ENCODE measurements around the gene LSAMP. TPM values are rescaled to one million over a fixed set of nuclear protein-coding genes. Genes with fewer than 3 reads are reported as not detected.

Gene LSAMP
- polyA plus RNA-seq, 4 donors = 12.7 to 16.7 (median 14.2) TPM

DNA sequence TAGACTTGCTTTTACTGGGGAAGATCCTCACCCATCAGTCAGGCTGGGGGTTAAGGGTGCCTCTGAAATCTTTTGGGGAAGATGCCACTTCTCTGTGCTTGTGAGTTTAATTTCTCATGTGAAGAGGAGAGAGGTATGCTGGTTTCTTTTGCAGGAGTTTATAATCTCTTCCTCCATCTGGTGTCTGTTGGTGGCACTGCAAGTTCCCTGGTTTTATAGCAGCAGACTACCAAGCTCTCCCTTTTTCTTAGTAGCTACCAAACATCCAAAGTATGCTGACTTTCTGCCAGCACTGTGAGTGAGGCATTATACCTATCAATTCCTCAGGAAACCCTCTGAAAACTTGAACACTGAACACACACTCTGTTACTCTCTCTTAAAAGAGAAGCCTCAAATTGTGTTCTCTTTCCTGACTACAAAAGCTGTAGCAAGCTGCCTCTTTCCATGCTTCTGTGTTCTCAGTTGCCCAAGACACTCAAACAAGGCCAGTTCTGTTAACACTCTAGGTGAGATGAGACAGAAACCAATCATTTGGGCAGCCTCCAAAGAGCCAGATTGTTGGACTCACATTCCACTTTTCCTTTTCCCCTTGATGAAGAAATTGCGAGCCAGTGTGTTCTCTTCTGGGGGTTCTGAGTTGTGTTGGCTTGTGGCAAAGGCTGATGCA, 522.5 kb downstream of the LSAMP start:
- no peak for DNase-seq (ENCODE audit: low read depth in 4 of 4, low spot score in 3 of 4)

DNA sequence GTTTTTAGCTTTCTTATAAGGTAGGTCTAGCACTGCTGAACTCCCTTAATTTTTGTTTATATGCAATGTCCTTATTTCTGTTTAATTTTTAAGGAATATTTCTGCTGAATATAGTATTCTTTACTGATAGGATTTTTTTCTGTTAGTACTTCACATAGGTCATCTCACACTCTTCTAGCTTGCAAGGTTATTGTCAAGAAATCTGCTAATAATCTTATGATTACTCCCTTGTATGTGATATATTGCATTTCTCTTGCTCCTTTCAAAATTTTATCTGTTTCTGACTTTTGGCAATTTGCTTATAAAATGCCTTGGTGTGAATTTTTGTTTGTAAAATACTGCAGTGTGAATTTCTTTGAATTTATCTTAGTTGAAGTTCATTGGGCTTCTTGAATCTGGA, 523.6 kb downstream of the LSAMP start:
- DNase-seq (ENCODE audit: low read depth in 4 of 4, low spot score in 3 of 4) = no peak

DNA sequence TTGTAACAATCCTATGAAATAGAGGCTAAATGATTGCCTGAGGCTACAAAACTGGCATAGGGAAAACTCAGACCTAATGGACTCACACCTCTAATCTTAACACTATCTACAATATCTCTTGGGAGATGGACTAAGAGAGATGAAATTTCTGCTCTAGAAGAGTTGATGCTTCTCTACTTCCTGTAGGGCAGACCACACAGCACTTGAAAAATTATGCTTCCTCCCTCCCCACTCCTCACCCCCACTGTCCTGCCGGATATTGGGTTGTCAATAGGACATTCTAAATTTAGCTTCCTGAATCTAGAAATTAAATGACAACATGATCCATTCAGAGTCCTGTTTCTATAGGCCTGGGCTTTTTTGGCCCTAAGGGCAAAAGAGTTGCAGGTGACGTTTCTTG, 526.4 kb downstream of the LSAMP start:
- no peak for DNase-seq (ENCODE audit: low read depth in 4 of 4, low spot score in 3 of 4)

DNA sequence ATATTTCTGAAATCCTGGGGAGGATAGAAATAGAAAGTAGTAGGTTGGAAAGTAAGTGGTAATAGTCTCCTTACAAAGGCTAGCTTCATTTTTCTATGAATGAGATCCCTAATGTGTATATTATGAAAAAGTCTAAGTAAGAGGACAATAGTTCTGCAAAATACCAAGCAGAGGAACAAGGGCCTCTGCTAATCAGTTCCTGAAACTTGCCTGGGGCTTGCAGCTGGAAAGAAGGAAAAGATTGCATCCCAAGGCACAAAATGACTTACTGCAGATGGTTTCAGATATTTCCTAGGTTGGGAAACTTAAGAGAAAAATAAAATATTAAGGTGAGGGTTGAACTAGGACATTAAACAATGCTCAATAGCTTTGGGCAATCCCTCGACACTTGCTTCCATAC, 528.4 kb downstream of the LSAMP start:
- DNase-seq (ENCODE audit: low read depth in 4 of 4, low spot score in 3 of 4) = no peak

DNA sequence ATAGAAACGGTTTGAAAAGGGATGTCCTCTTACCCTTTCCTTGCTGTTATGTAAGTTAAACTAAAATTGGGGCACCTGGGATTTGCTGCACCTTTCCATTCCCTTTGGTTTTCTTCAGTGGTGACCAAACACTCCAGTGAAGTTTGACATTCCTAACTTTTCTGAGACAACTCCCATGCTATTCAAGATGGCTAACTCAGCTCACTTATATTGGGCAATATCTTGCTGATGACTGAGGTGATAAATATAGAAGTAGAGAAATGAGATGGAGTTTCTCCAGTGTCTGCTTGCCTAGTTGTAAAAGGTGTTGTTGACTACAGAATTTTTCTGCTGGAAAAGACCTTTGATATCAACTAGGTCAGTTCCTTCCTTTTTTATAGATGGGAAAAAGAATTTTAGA, 530.2 kb downstream of the LSAMP start:
- no peak for DNase-seq (ENCODE audit: low read depth in 4 of 4, low spot score in 3 of 4)

DNA sequence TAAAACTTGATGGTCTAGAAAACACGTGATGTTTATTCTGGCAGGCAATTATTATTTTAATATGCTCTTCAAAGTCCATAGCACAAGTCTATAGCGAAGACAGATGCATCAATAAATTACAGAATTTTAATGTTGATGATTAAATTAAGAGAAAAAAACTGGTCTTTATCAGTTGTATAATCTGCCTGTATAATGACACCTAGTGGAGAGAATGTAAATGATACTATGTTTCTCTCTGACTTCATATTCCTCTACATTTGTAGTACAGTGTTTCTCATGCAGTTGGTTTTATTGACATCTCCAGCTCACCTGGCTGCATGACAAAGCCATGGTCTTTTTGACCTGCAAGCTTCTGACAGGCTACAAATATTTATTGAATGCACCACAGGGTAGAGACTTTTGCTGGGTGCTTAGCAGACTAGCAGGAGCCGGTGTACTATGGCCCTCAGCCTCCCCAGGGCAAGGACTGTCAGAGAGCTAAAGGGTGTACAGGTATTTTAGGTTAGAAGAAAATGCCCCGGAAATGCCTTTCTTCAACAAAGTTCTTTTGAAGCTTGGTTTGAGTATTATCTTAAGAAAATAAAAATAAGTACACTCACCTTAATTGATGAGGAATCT, 532.1 kb downstream of the LSAMP start:
- no peak for DNase-seq (ENCODE audit: low read depth in 4 of 4, low spot score in 3 of 4)

DNA sequence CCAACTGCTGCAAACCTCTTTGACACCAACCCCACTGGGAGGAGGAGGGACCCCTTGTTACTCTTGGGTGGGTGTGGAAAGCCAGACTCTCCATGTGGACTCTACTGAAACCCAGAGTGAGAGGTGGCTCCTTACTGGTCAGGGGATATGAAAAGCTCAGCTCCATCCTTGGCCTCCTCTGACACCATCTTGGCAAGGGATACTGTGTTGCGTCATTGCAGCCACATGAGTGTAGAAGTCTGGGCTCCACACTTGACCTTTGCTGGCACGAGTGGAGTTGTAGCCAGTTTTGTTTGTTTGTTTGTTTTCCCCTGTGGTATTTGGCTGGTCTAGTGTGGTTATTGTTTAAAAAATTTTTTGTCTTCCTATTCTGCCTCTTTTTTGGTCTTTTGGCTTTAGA, 532.9 kb downstream of the LSAMP start:
- no peak for DNase-seq (ENCODE audit: low read depth in 4 of 4, low spot score in 3 of 4)

DNA sequence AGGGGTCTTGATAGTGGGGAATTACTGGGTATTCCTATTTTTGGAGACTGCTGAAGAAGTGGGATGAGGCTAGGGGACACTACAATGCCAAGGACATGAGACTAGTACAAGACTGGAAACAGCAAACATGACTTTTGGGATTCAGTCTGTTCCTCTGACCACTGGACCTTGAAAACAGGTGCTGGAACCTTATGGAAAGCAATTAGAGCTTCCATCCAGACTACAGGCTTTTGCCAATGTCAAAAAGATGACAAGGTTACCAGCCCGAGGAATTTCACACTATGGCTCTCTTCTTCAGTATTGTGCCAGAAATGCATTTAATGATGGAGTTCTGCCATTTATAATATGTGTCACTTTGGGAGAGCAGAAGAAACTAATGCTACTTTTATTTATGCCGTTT, 539.4 kb downstream of the LSAMP start:
- no peak for DNase-seq (ENCODE audit: low read depth in 4 of 4, low spot score in 3 of 4)

DNA sequence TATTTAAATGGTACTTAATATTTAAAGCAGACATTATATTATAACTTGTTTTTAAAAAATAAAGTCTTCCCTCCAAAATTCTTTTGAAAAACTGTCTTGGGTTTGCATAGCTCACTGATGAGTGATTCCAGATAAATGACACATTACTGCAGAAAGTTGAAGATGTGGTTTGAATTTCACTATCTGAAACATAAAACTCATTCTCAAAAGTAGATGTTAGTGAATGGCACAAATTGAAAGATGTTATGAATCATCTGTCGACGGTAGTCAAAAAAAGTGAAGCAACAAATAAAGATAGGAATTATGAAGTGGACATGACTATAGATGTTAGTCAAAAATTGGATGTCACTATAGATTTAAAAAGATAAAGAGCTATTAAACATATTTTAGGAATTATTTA, 541.4 kb downstream of the LSAMP start:
- no peak for DNase-seq (ENCODE audit: low read depth in 4 of 4, low spot score in 3 of 4)

DNA sequence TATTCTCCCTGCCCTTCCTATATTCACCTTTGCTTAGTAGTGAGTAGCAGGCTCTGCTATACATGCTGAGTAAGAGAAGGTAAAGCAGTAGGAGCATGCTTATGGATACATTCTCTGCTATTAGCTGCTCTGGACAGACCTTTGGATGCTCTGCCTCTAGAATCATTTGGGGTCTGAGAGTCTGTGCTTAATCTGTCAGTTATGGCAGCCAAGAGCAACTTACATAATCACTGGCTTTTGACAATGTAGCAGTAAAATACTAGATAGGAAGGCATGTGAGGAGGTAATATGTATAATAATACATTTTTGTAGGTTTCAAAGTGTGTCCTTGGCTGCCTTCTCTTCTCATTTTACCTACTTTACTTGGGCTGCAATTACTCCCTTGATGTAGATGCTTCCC, 544.3 kb downstream of the LSAMP start:
- no peak for DNase-seq (ENCODE audit: low read depth in 4 of 4, low spot score in 3 of 4)

DNA sequence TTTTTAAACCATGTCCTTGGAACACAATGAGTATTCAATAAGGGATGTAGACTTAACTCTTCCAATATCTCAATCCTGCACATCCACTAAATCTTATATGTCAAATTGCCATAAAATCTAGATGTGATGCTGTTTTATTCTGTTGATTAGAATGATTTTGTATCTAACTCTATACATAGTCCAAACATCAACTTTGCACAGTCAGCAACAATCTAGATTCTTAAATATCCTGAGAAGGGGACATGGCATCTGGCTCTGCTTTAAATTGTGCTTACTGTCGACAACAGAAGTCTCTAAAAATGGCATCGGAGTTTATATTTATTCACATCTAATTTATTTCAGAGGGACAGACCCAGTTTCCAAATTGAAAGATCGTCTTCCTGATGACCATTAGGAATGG, 545.8 kb downstream of the LSAMP start:
- DNase-seq (ENCODE audit: low read depth in 4 of 4, low spot score in 3 of 4) = no peak

DNA sequence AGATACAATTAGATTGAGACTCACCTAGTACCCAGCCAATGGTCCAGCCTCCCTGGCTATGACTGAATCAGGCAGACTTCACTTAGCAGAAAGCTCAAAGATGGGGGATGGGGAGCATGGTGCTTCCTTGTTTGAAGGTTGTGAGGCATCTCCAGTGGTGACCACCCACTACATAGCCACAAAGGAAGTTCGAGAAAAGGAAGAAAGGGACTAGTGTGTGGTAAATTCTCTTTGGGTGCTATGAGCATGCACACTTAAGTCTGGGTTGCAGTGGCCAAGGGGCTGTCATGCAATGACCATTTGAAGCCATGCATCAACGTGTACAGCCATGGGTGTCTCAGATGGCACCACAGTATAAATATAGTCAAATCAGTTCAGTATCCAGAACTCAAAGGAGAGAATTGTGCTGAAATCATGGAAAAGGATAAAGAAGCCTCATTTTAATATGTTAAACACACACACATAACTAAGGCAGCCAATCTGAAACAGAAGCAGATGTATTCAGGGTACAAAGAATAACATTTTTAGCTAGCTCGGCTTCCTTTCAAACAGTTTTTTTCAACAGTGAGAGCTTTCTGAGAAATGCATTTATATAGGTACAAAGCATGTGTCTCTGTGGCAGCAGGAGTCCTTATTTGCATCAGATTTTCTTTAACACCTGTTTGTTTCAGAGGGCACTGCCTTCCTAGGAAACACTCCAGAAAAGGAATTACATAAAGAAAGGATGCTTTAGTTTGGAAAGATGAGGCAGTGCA, 546.5 kb downstream of the LSAMP start:
- no peak for DNase-seq (ENCODE audit: low read depth in 4 of 4, low spot score in 3 of 4)

DNA sequence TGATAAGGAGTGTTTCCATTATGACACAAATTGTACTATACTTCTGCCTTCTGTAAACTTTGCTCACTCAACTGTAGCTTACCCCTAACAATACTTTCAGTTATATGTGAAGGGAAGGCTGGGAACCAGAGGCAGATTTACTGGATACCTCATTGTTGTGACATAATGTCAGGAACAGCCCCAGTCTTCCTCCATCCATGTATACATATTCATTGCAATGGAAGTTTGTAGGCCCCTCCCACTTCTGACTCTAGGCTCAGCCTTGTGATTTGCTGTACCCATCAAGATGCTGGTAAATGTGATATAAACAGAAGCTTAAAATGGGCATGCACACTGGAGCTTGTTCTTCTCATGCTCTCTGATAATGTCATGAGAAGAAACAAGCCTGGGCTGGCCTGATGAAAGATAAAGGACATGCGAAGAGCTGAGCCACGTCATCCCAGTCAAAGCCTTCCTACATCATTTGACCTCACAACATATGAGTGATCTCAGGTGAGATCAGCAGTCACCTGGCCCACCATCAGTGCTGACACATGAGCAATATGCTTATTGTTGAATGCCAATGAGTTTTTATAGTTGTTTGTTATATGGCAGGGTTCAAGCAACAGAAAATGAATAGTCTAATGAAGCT, 554.2 kb downstream of the LSAMP start:
- DNase-seq (ENCODE audit: low read depth in 4 of 4, low spot score in 3 of 4) = no peak

DNA sequence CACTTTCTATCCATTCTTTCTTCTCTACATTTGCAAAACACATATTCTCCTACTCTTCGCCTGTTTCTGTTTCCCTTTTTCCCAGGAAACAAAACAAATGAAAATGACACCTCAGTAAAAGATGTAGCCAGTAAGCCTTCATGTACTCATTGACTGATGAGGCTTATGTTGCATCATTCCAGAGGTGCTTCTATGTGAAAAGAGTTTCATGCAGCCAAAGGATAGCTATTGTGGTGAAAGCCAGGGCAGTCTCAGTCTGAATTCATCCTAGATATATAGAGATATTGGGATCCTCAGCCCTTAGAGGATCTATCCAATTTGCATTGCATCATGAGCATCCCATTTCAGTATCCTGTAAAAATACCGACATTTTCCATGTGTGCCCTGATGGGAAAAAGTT, 554.7 kb downstream of the LSAMP start:
- no peak for DNase-seq (ENCODE audit: low read depth in 4 of 4, low spot score in 3 of 4)

DNA sequence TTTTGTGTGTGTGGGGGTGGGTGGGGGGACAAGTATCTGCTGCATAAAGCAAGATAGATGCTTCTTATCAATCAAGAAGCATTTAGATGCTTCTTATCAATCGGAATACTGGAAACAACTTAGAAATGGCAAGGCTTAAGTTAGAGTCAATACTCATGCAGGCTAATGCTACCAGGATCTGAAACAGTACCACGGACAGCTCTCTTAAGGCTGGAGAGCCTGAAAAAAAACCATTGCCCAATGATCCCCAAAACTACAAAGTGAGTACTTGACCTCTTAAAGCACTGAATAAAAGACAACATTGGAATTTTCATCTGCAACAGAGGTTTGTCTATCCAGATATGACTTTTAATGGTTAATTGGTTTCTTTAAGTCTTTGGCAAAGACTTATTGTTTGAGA, 559.7 kb downstream of the LSAMP start:
- no peak for DNase-seq (ENCODE audit: low read depth in 4 of 4, low spot score in 3 of 4)

DNA sequence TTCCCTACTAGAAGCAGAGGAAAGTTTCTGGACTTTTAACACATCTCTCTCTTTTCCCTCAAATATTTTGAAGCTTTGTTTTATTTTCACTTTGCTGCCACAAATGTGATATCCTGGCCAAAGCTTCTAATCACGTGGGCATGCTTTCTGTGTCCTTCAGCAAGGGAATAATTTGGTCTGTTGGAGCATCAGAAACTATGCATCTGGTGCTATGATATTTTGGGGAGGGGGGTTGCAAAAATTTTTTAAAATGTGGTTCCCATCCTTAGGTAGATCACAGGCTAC, 567.7 kb downstream of the LSAMP start:
- DNase-seq (ENCODE audit: low read depth in 4 of 4, low spot score in 3 of 4) = no peak

DNA sequence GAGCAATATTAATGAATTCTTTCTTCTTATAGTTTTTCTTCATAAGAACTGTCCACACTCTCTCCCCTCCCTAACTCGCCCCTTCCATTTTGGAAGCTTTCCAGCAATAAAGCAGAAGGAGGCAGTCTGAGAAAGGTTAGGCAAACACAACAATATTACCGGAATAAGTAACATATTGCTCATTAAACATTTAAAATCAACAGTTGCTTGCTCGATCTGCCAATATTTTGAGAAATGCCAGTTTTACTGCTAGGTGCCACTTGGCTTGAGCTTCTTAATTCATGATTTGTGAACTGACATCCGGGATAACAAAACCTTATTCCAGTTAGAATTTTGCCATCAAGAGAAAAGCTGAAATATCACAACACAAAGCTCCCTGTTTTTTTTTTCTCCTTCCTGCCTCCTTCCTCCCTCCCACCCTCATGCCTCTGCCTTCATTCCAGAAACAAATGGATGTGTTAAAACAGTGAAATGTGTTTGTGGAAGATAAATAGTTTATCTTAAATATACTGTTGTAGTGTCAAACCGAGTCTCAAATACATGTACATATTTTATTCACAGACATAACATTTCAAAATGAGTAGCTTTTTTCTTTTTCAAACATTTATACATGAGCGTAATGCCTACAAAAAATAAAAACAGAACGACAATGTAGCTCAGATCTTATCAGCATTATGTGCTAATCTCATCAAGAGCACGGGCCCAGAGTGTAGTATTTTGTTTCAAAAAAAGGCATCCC, 568.2 kb downstream of the LSAMP start:
- no peak for DNase-seq (ENCODE audit: low read depth in 4 of 4, low spot score in 3 of 4)

DNA sequence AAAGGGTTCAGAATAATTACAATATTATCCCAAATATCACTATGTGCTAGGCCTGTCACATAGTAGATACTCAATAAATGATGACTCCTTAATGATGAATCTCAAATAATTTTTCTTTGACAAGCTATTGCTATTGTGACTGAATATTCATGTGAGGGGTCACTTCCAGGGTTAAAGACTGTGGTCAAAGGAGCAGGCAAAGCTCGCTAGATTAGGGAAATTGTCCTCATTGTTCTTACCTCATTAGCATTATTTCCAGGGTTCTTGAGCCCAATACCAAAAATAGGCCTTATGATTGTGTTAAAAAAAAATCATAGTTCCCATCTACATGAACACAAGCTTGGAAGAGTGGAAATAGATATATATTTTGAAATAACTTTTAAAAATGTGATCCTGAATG, 569.8 kb downstream of the LSAMP start:
- no peak for DNase-seq (ENCODE audit: low read depth in 4 of 4, low spot score in 3 of 4)

DNA sequence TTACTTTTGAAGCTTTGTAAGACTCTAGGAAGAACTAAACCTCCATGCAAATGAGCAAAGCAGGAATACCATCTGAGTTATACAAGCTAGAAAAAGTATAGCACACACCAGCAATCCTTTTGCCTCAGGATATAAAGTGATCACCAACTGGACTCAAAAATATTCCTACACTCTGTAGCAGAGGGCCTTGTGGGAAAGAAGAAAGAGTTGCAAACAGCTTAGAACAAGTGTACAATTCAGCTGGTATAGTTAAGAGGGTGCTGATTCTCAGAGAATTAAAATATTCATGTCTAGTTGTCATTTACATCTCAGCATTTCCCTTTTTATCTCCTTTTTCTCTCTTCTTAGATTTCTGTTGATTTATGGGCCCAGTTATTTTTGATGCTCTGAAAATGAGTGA, 573.6 kb downstream of the LSAMP start:
- no peak for DNase-seq (ENCODE audit: low read depth in 4 of 4, low spot score in 3 of 4)

DNA sequence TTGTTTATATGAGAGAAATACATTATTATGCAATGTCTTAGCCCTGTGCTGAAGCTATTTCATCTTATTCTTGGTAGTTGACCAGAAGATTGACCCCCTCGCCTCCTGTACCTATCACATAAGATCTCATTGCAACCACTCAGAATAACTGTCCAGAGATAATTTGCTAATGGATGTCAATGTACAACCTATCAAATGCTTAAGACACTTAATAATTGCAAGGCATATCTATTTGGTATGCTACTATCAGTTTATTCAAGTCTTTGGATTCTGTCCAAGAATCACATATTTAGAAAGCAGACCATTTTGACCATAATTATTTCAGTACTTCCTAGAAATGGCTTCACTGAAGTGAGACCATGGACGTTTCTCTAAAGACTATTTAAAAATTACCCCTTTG, 580.4 kb downstream of the LSAMP start:
- DNase-seq (ENCODE audit: low read depth in 4 of 4, low spot score in 3 of 4) = no peak

DNA sequence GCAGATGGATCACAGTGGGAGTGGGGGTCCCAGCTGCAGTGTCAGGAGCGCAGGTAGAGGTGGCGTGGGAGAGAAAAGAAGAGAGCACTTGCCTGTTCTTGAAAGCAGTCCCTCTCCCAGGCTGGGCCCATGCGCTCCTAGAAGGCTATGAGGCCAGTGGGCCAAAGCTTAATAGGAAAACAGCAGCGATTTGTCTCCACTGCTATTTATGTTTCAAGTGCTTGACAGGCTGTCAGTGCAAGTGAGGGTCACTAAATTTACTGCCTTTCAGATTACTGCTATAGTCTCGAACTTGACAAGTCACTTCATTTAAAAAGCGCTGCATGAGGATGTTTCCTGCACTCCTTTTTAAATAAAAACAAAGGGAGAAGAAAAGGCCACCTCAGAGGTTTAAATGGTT, 582.4 kb downstream of the LSAMP start:
- DNase-seq (ENCODE audit: low read depth in 4 of 4, low spot score in 3 of 4) = no peak

All from right renal pelvis (tissue), 4 donors.